Measurements from ENCODE around the gene ACP3.
"Not testable (repeated sequence)": the region's sequence is repeated elsewhere in the genome, so short reads cannot be mapped to it uniquely, and the experiment has no call there.

The ACP3 gene

GRCh38 chr3:132395126-132395525, 77.9 kb downstream of the ACP3 start:
- Histone ChIP-seq H3K4ac (ENCODE audit: low read depth, low read length) (no peak overlapping the region), H3K27me3 (ENCODE audit: insufficient read depth, low read length) (no peaks in the 10 kb centered on the region), H2AK5ac (ENCODE audit: low read length) (no peak overlapping the region), H3K79me1 (ENCODE audit: low read length) (no peaks in the 10 kb centered on the region), H3K27ac (ENCODE audit: low read depth, low read length) (no peak overlapping the region), H3K4me2 (ENCODE audit: low read length) (no peak overlapping the region), H2BK12ac (ENCODE audit: low read length) (no peak overlapping the region), H2BK5ac (ENCODE audit: low read depth, low read length, poor library complexity) (no peak overlapping the region), H2BK120ac (ENCODE audit: insufficient read depth, low read length, poor library complexity) (no peak overlapping the region), H3K36me3 (ENCODE audit: control insufficient read depth in 1 of 2, insufficient read depth in 2 of 2, low read length in 2 of 2) (no peaks in the 10 kb centered on the region), H3K9ac (ENCODE audit: low read length) (no peak overlapping the region), H4K91ac (ENCODE audit: low read depth, low read length) (no peak overlapping the region), H3K4me1 (ENCODE audit: control insufficient read depth in 1 of 2, insufficient read depth in 2 of 2, low read length in 2 of 2) (no peaks in the 10 kb centered on the region), H3K23ac (ENCODE audit: low read length) (no peak overlapping the region), H4K12ac (ENCODE audit: low read depth, low read length) (no peak overlapping the region), H4K8ac (ENCODE audit: low read depth, low read length) (no peak overlapping the region), H3K79me2 (ENCODE audit: control insufficient read depth, insufficient read depth, low read length, poor library complexity) (no peaks in the 10 kb centered on the region), H3K14ac (ENCODE audit: low read length) (no peak overlapping the region), H3K18ac (ENCODE audit: low read length) (no peak overlapping the region), H2AFZ (ENCODE audit: insufficient read depth, low read length, poor library complexity) (no peak overlapping the region), H3K9me3 (ENCODE audit: insufficient read depth, low read depth, low read length) (no peaks in the 10 kb centered on the region), H3K4me3 (ENCODE audit: low read depth, low read length) (no peak overlapping the region)
- no CpG with 5 or more reads among the region's 1 CpG for WGBS (ENCODE audit: extremely low coverage, insufficient coverage, insufficient read length)
- DNase-seq = no peak

GRCh38 chr3:132396255-132396654, 79.0 kb downstream of the ACP3 start:
- Histone ChIP-seq H3K4ac (ENCODE audit: low read depth, low read length) (no peak overlapping the region), H3K79me1 (ENCODE audit: low read length) (no peaks in the 10 kb centered on the region)
- WGBS (ENCODE audit: extremely low coverage, insufficient coverage, insufficient read length) = no CpG with 5 or more reads among the region's 24 CpGs

GRCh38 chr3:132396776-132397175, 79.6 kb downstream of the ACP3 start:
- not testable (repeated sequence) for H2AK5ac ChIP-seq (ENCODE audit: low read length); H3K4me3 ChIP-seq (ENCODE audit: low read depth, low read length); H3K27me3 ChIP-seq (ENCODE audit: insufficient read depth, low read length); H4K12ac ChIP-seq (ENCODE audit: low read depth, low read length); H3K23ac ChIP-seq (ENCODE audit: low read length); H3K79me2 ChIP-seq (ENCODE audit: control insufficient read depth, insufficient read depth, low read length, poor library complexity); H3K36me3 ChIP-seq (ENCODE audit: control insufficient read depth in 1 of 2, insufficient read depth in 2 of 2, low read length in 2 of 2); H3K27ac ChIP-seq (ENCODE audit: low read depth, low read length); H3K4me2 ChIP-seq (ENCODE audit: low read length); H3K18ac ChIP-seq (ENCODE audit: low read length); H3K79me1 ChIP-seq (ENCODE audit: low read length); H3K14ac ChIP-seq (ENCODE audit: low read length); DNase-seq; H4K91ac ChIP-seq (ENCODE audit: low read depth, low read length); H3K9me3 ChIP-seq (ENCODE audit: insufficient read depth, low read depth, low read length); H2BK12ac ChIP-seq (ENCODE audit: low read length); H2BK5ac ChIP-seq (ENCODE audit: low read depth, low read length, poor library complexity); H2AFZ ChIP-seq (ENCODE audit: insufficient read depth, low read length, poor library complexity); H3K4me1 ChIP-seq (ENCODE audit: control insufficient read depth in 1 of 2, insufficient read depth in 2 of 2, low read length in 2 of 2); H4K8ac ChIP-seq (ENCODE audit: low read depth, low read length); H2BK120ac ChIP-seq (ENCODE audit: insufficient read depth, low read length, poor library complexity); H3K4ac ChIP-seq (ENCODE audit: low read depth, low read length); H3K9ac ChIP-seq (ENCODE audit: low read length)
- WGBS (ENCODE audit: extremely low coverage, insufficient coverage, insufficient read length) = no CpG with 5 or more reads among the region's 8 CpGs

More at GRCh38 chr3:132396255-132396654, 79.0 kb downstream of the ACP3 start:
- Histone ChIP-seq H3K27ac (ENCODE audit: low read depth, low read length) (no peak overlapping the region), H3K9ac (ENCODE audit: low read length) (no peak overlapping the region), H3K79me2 (ENCODE audit: control insufficient read depth, insufficient read depth, low read length, poor library complexity) (no peaks in the 10 kb centered on the region), H3K4me3 (ENCODE audit: low read depth, low read length) (no peak overlapping the region), H3K23ac (ENCODE audit: low read length) (no peak overlapping the region), H2BK12ac (ENCODE audit: low read length) (no peak overlapping the region), H3K4me1 (ENCODE audit: control insufficient read depth in 1 of 2, insufficient read depth in 2 of 2, low read length in 2 of 2) (no peaks in the 10 kb centered on the region), H2BK5ac (ENCODE audit: low read depth, low read length, poor library complexity) (no peak overlapping the region), H3K4me2 (ENCODE audit: low read length) (no peak overlapping the region), H4K91ac (ENCODE audit: low read depth, low read length) (no peak overlapping the region), H2AFZ (ENCODE audit: insufficient read depth, low read length, poor library complexity) (no peak overlapping the region), H3K27me3 (ENCODE audit: insufficient read depth, low read length) (no peaks in the 10 kb centered on the region), H4K8ac (ENCODE audit: low read depth, low read length) (no peak overlapping the region), H3K18ac (ENCODE audit: low read length) (no peak overlapping the region), H3K36me3 (ENCODE audit: control insufficient read depth in 1 of 2, insufficient read depth in 2 of 2, low read length in 2 of 2) (no peaks in the 10 kb centered on the region), H3K9me3 (ENCODE audit: insufficient read depth, low read depth, low read length) (no peaks in the 10 kb centered on the region), H2AK5ac (ENCODE audit: low read length) (no peak overlapping the region), H4K12ac (ENCODE audit: low read depth, low read length) (no peak overlapping the region), H3K14ac (ENCODE audit: low read length) (no peak overlapping the region), H2BK120ac (ENCODE audit: insufficient read depth, low read length, poor library complexity) (no peak overlapping the region)
- no peak for DNase-seq

DNA sequence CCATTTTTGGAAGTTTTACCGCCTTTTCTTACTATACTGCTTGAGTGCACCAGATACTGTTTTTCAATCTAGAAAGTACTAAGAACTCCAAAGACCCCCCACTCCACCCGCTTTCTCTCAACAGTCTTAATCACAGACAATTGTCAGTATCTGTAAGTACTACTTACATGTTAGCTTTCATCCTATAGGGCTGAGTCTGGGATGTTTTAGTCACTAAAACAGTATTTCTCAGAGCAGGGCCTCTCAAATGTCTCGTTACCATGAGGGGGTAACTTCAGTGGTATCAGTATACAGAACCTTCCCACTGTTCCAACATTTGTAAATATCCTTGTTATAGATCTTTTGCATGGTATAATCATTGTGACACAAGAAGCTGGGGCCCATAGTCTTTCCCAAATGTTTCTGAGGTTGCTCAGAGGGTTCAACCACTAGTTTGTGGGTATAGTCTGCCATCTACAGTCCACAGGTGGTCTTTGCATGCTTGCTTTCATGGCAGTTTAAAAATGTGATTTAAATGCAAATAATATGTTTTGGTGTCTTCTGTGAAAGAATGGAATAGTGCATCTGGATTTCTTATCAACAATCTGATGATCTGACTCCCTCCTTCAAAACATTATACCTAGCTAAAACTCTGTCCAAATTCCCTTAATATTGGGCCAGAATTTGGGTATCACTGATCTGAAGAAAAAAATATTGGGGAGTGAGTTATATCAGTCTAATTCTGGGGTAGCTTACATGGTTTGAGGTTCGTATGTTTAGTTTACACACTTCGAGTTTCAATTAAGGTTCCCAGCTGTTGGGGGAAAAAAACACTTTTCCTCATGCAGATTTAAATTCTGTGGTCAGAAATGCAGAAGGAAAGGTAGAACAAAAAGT, 82.1 kb downstream of the ACP3 start:
- H3K9me3 ChIP-seq (ENCODE audit: insufficient read depth, low read depth, low read length) = no peaks in the 10 kb centered on the region
- no peaks in the 10 kb centered on the region for H3K4me1 ChIP-seq (ENCODE audit: control insufficient read depth in 1 of 2, insufficient read depth in 2 of 2, low read length in 2 of 2)
- H3K14ac ChIP-seq (ENCODE audit: low read length) = no peak overlapping the region
- H3K79me1 ChIP-seq (ENCODE audit: low read length) = no peaks in the 10 kb centered on the region
- no peak overlapping the region for H2AFZ ChIP-seq (ENCODE audit: insufficient read depth, low read length, poor library complexity)
- H3K36me3 ChIP-seq (ENCODE audit: control insufficient read depth in 1 of 2, insufficient read depth in 2 of 2, low read length in 2 of 2) = no peaks in the 10 kb centered on the region
- no peak overlapping the region for H4K8ac ChIP-seq (ENCODE audit: low read depth, low read length)
- WGBS (ENCODE audit: extremely low coverage, insufficient coverage, insufficient read length) = no CpG with 5 or more reads among the region's 5 CpGs
- no peak overlapping the region for H2BK12ac ChIP-seq (ENCODE audit: low read length)
- H3K4me3 ChIP-seq (ENCODE audit: low read depth, low read length) = no peak overlapping the region
- no peak overlapping the region for H3K4ac ChIP-seq (ENCODE audit: low read depth, low read length)
- no peak overlapping the region for H4K91ac ChIP-seq (ENCODE audit: low read depth, low read length)
- no peaks in the 10 kb centered on the region for H3K79me2 ChIP-seq (ENCODE audit: control insufficient read depth, insufficient read depth, low read length, poor library complexity)
- no peak overlapping the region for H3K18ac ChIP-seq (ENCODE audit: low read length)
- DNase-seq = peak; percentile 43 to 83
- H4K12ac ChIP-seq (ENCODE audit: low read depth, low read length) = no peak overlapping the region
- H3K23ac ChIP-seq (ENCODE audit: low read length) = no peak overlapping the region
- no peak overlapping the region for H3K27ac ChIP-seq (ENCODE audit: low read depth, low read length)
- no peak overlapping the region for H3K9ac ChIP-seq (ENCODE audit: low read length)
- no peak overlapping the region for H2BK120ac ChIP-seq (ENCODE audit: insufficient read depth, low read length, poor library complexity)
- no peak overlapping the region for H2AK5ac ChIP-seq (ENCODE audit: low read length)
- H3K27me3 ChIP-seq (ENCODE audit: insufficient read depth, low read length) = no peaks in the 10 kb centered on the region
- no peak overlapping the region for H3K4me2 ChIP-seq (ENCODE audit: low read length)
- H2BK5ac ChIP-seq (ENCODE audit: low read depth, low read length, poor library complexity) = no peak overlapping the region
